A673 (cell line): ENCODE data around the gene OVAAL.

Experiments used
- EZH2 ChIP-seq: fragments of 200-600 bp; sonication (generic); IDR thresholded peaks from 2 replicates; pipeline ENCODE4 v1.6.1; 2017; ENCODE audit warnings: borderline replicate concordance, low read depth, mild to moderate bottlenecking, mixed read lengths, antibody characterized with exemption, low read length; ENCODE audit not compliant: poor library complexity, severe bottlenecking
- TF ChIP-seq, protein P1 (sequence below): fragments of 300-800, 200-600 bp; sonication (generic); conservative IDR thresholded peaks from 2 replicates; pipeline ENCODE4 v1.5.1; 2017; ENCODE audit warnings: low read depth, mild to moderate bottlenecking, antibody characterized with exemption, low read length, moderate library complexity, mixed read lengths

- no peak for TF ChIP-seq EZH2
- TF ChIP-seq, protein P1, sequence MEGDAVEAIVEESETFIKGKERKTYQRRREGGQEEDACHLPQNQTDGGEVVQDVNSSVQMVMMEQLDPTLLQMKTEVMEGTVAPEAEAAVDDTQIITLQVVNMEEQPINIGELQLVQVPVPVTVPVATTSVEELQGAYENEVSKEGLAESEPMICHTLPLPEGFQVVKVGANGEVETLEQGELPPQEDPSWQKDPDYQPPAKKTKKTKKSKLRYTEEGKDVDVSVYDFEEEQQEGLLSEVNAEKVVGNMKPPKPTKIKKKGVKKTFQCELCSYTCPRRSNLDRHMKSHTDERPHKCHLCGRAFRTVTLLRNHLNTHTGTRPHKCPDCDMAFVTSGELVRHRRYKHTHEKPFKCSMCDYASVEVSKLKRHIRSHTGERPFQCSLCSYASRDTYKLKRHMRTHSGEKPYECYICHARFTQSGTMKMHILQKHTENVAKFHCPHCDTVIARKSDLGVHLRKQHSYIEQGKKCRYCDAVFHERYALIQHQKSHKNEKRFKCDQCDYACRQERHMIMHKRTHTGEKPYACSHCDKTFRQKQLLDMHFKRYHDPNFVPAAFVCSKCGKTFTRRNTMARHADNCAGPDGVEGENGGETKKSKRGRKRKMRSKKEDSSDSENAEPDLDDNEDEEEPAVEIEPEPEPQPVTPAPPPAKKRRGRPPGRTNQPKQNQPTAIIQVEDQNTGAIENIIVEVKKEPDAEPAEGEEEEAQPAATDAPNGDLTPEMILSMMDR = no peak
Measured at GRCh38 chr1:180603223-180603849, 44.6 kb downstream of the OVAAL start.
